ENCODE results near the gene SLC1A2. TPM values are rescaled to one million over a fixed set of nuclear protein-coding genes. Genes with fewer than 3 reads are reported as not detected.

Gene SLC1A2
- total and polyA plus RNA-seq, 2 of the 4 experiments (the other 2 are of a cell fraction): 0.15 to 0.54 TPM

DNA sequence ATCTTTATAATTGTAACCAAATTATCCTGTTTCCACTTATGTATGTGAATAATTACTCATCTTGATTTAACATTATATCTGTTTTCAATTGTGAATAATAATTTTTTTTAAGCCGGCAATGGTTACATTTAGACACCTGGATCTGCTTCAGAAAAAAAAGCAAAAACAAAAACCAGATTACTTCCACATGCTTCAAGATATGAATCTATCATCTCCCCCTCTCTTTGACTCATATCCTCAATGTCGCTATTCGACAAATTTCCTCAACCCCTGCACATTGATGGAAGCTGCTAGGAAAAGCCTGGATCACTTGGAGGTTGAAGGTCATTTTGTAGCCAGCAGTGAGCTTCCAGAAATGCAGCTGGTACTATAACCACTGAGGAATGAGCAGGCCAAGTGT lies 42.7 kb downstream of the SLC1A2 start:
- Histone ChIP-seq H2AK9ac (replicated peaks; ENCODE audit: low read depth, low read length, poor library complexity) (peak overlapping the region; percentile 22), H2BK15ac (ENCODE audit: low read depth, low read length) (no peak overlapping the region), H3K4ac (ENCODE audit: low read depth, low read length) (no peak overlapping the region), H4K91ac (ENCODE audit: insufficient read depth, low read depth, low read length) (no peak overlapping the region), H3K56ac (ENCODE audit: extremely low read depth, insufficient read depth, low read length) (no peak overlapping the region), H2BK20ac (ENCODE audit: low read depth, low read length) (no peak overlapping the region), H3K36me3 (ENCODE audit: control insufficient read depth, insufficient read depth, low read length) (no peaks in the 10 kb centered on the region), H3K9me3 (ENCODE audit: control insufficient read depth, insufficient read depth, low read length) (no peaks in the 10 kb centered on the region), H4K5ac (ENCODE audit: low read depth, low read length) (no peak overlapping the region), H3K9me1 (ENCODE audit: insufficient read depth, low read length) (peaks cover 4% of the 10 kb centered on the region; the same call in 1 of the 2 replicates), H3K9ac (ENCODE audit: low read depth, low read length) (no peak overlapping the region), H2AK5ac (ENCODE audit: low read depth, low read length) (peak overlapping the region; percentile 12; the same call in 1 of the 2 replicates), H3K4me1 (ENCODE audit: control insufficient read depth, insufficient read depth, low read length) (peaks cover 4% of the 10 kb centered on the region; the same call in 1 of the 2 replicates), H3K4me2 (ENCODE audit: low read depth, low read length) (no peak overlapping the region), H3K18ac (ENCODE audit: low read depth, low read length) (no peak overlapping the region), H3K79me1 (ENCODE audit: low read depth in 1 of 2, low read length in 2 of 2) (no peaks in the 10 kb centered on the region; a peak in 1 of 4 replicates), H2BK5ac (ENCODE audit: low read depth, low read length, poor library complexity, severe bottlenecking) (no peak overlapping the region), H3K4me3 (ENCODE audit: insufficient read depth, low read depth, low read length) (no peak overlapping the region), H3K23ac (ENCODE audit: low read depth, low read length) (no peak overlapping the region), H3K14ac (replicated peaks; ENCODE audit: low read depth, low read length) (no peak overlapping the region), H4K20me1 (ENCODE audit: insufficient read depth, low read length) (no peaks in the 10 kb centered on the region), H4K8ac (ENCODE audit: low read depth in 2 of 2, low read length in 2 of 2) (no peak overlapping the region), H2AFZ (replicated peaks; ENCODE audit: low read length, poor library complexity) (no peak overlapping the region), H2BK120ac (ENCODE audit: low read depth, low read length) (no peak overlapping the region), H3K27me3 (ENCODE audit: control insufficient read depth, insufficient read depth, low read length) (no peaks in the 10 kb centered on the region), H3K27ac (ENCODE audit: insufficient read depth, low read length) (no peak overlapping the region)
- ChIA-PET CTCF (no interaction called here), POLR2A (ENCODE audit: unreplicated experiment) (interaction anchor here (0.6 kb wide), 1 partner anchor 228 kb away, joined by 3 read pairs; no protein-coding TSS in a partner anchor)
- intact Hi-C loops (cut with micrococcal nuclease): no loop called here
- dilution Hi-C loops (cut with HindIII; ENCODE audit: low sequenced_read_pairs, unreplicated experiment): no loop called here
- in situ Hi-C loops (cut with MboI; ENCODE audit: low sequenced_read_pairs): loop anchor here (10.0 kb wide), 1 partner anchor 382 kb away; no protein-coding TSS in a partner anchor
- WGBS, 2 experiments (ENCODE audit: extremely low coverage in 2 of 2, insufficient read length in 1 of 2): no CpG with 5 or more reads among the region's 3 CpGs
- BruUV-seq (replicated peaks): no TSS peak
- no peak for TF ChIP-seq CHD1 (IDR thresholded peaks at IDR 0.05; ENCODE audit: low read depth, low read length)
- ATAC-seq (ENCODE audit: low read depth) (no peak), DNase-seq (peak; percentile 74)

All from IMR-90 (cell line).